B cell (primary cell): Measurements from ENCODE around the gene DHH. TPM values are rescaled to one million over a fixed set of nuclear protein-coding genes. Genes with fewer than 3 reads are reported as not detected.

Experiments used
- ATAC-seq: fragments of 200-7000 bp; cut with Tn5 transposase; one replicate; pipeline ENCODE4 v1.10.0; 2021; ENCODE audit warnings: low read depth, mild to moderate bottlenecking, moderate number of reproducible peaks, moderate library complexity
- CTCF ChIA-PET: fragments of 350-600 bp; sonication (Branson Sonifier 250); formaldehyde crosslinking; loops from one replicate; lab custom pipeline; 2021; ENCODE audit warnings: antibody characterized with exemption, inconsistent platforms; lab: Charles Lee
- POLR2A ChIA-PET: fragments of 350-600 bp; sonication (Branson Sonifier 250); formaldehyde crosslinking; loops from one replicate; lab custom pipeline; 2021; ENCODE audit warnings: antibody characterized with exemption; lab: Charles Lee
- DNase-seq: peaks from one replicate; pipeline ENCODE4 v3.0.0; 2013
- H2AFZ ChIP-seq: 2 replicates; pipeline ENCODE4 v1.6.1; 2012; ENCODE audit warnings: mild to moderate bottlenecking, low read depth, low read length; ENCODE audit not compliant: insufficient read depth, poor library complexity, severe bottlenecking
- H3K27ac ChIP-seq, 2 donors: 1 replicate in 1 of 2; 2 replicates in 1 of 2; pipeline ENCODE4 v1.5.1; 2012 to 2013; ENCODE audit warnings: low read length in 2 of 2, mild to moderate bottlenecking in 2 of 2, moderate library complexity in 1 of 2
- H3K27me3 ChIP-seq, 4 experiments: fragments of 200-600 bp in 1 of 4; sonication (generic) in 1 of 4; replicated peaks in 1 of 4; 1 replicate in 2 of 4; 2 replicates in 2 of 4; pipeline versions ENCODE4 v1.6.1 to v1.7.0; 2013 to 2016; ENCODE audit warnings: low read length in 3 of 4, mild to moderate bottlenecking in 2 of 4, mixed read lengths in 1 of 4, moderate library complexity in 1 of 4; ENCODE audit not compliant: insufficient read depth in 4 of 4, control insufficient read depth in 3 of 4; ENCODE audit errors: control extremely low read depth in 1 of 4
- H3K36me3 ChIP-seq, 2 experiments: replicated peaks in 1 of 2; 1 replicate in 1 of 2; 2 replicates in 1 of 2; pipeline versions ENCODE4 v1.6.1 to v1.7.1; 2013; ENCODE audit warnings: low read length in 1 of 2; ENCODE audit not compliant: insufficient read depth in 2 of 2, control insufficient read depth in 1 of 2; ENCODE audit errors: control extremely low read depth in 1 of 2, extremely low read depth in 1 of 2
- H3K4me1 ChIP-seq, 2 donors: fragments of 200-600 bp in 1 of 2; sonication (generic) in 1 of 2; 1 replicate in 1 of 2; 2 replicates in 1 of 2; pipeline versions ENCODE4 v1.5.1 to v1.6.1; 2013 to 2017; ENCODE audit warnings: low read length in 2 of 2; ENCODE audit not compliant: control insufficient read depth in 2 of 2, insufficient read depth in 2 of 2
- H3K4me2 ChIP-seq: replicated peaks from 2 replicates; pipeline ENCODE3; 2012; ENCODE audit warnings: mild to moderate bottlenecking, low read depth, low read length; ENCODE audit not compliant: poor library complexity, severe bottlenecking
- H3K4me3 ChIP-seq, 5 experiments: fragments of 200-600 bp in 1 of 5; sonication (generic) in 1 of 5; 1 replicate in 3 of 5; 2 replicates in 2 of 5; pipeline versions ENCODE4 v1.5.1 to v1.7.0; 2011 to 2016; ENCODE audit warnings: low read length in 4 of 5, mild to moderate bottlenecking in 4 of 5, low read depth in 2 of 5, control low read depth in 1 of 5, moderate library complexity in 1 of 5; ENCODE audit not compliant: insufficient read depth in 1 of 5; ENCODE audit errors: control extremely low read depth in 1 of 5, extremely low read depth in 1 of 5
- H3K79me2 ChIP-seq: fragments of 200-600 bp; sonication (generic); one replicate; pipeline ENCODE4 v1.6.0; 2016; ENCODE audit warnings: low read length; ENCODE audit not compliant: control insufficient read depth, insufficient read depth
- H3K9ac ChIP-seq: fragments of 200-600 bp; sonication (generic); 2 replicates; pipeline ENCODE4 v1.6.1; 2017; ENCODE audit warnings: mild to moderate bottlenecking, low read length, moderate library complexity
- H3K9me3 ChIP-seq, 3 donors: one replicate each; pipeline versions ENCODE4 v1.6.1 to v1.7.1; 2013; ENCODE audit warnings: low read length in 2 of 3; ENCODE audit not compliant: control insufficient read depth in 2 of 3, insufficient read depth in 1 of 3; ENCODE audit errors: control extremely low read depth in 1 of 3
- H4K20me1 ChIP-seq: 2 replicates; pipeline ENCODE4 v1.6.0; 2012; ENCODE audit warnings: mild to moderate bottlenecking, low read length; ENCODE audit not compliant: insufficient read depth, control insufficient read depth, poor library complexity, severe bottlenecking
- H3K27ac Mint-ChIP-seq: one replicate; pipeline ENCODE4 v1.8.0; 2021; ENCODE audit warnings: mixed read lengths
- H3K27me3 Mint-ChIP-seq: one replicate; pipeline ENCODE4 v1.8.0; 2021; ENCODE audit warnings: mixed read lengths
- H3K4me1 Mint-ChIP-seq: one replicate; pipeline ENCODE4 v1.8.0; 2021; ENCODE audit warnings: mixed read lengths
- H3K4me3 Mint-ChIP-seq: one replicate; pipeline ENCODE4 v1.8.0; 2021; ENCODE audit warnings: mixed read lengths
- H3K9me3 Mint-ChIP-seq: one replicate; pipeline ENCODE4 v1.8.0; 2022; ENCODE audit warnings: mixed read lengths; ENCODE audit not compliant: insufficient read depth
- EZH2 ChIP-seq: IDR thresholded peaks from 2 replicates; pipeline ENCODE4 v1.6.1; 2012; ENCODE audit warnings: borderline replicate concordance, low read depth, mild to moderate bottlenecking, moderate library complexity, low read length; ENCODE audit not compliant: insufficient read depth, poor library complexity, severe bottlenecking
- WGBS: methylation state at CpG from one replicate; pipeline ENCODE4 v1.1.5; 2013; ENCODE audit warnings: missing lambda C conversion rate; ENCODE audit not compliant: insufficient coverage; 5-methylcytosine and 5-hydroxymethylcytosine counted together
- intact Hi-C: fragments of 100-400 bp; cut with micrococcal nuclease; formaldehyde crosslinking; loops from one replicate; pipeline ENCODE4 v1.10.0; 2022
- polyA plus RNA-seq: library from polyadenylated mRNA; depleted of rRNA; stranded (reverse); fragments of >200 nt; gene quantifications from 2 replicates; pipeline ENCODE4 v1.2.3, GENCODE V29; 2012
- total RNA-seq, 2 donors: library from RNA; stranded (reverse); fragments of 120-200 nt in 1 of 2; gene quantifications; 1 replicate in 1 of 2; 2 replicates in 1 of 2; pipeline versions ENCODE4 v1.2.3 to v1.2.4, GENCODE V29; 2013 to 2022
- TF ChIP-seq, protein P1 (sequence below): fragments of 200-600 bp; IDR thresholded peaks from one replicate; pipeline ENCODE4 v1.8.0; 2022; ENCODE audit warnings: antibody characterized with exemption, mild to moderate bottlenecking

The DHH gene
- total and polyA plus RNA-seq, 2 donors (not counting 1 experiment from before 2014, with no cell fraction given), result 0.07 to 0.81 TPM

DNA sequence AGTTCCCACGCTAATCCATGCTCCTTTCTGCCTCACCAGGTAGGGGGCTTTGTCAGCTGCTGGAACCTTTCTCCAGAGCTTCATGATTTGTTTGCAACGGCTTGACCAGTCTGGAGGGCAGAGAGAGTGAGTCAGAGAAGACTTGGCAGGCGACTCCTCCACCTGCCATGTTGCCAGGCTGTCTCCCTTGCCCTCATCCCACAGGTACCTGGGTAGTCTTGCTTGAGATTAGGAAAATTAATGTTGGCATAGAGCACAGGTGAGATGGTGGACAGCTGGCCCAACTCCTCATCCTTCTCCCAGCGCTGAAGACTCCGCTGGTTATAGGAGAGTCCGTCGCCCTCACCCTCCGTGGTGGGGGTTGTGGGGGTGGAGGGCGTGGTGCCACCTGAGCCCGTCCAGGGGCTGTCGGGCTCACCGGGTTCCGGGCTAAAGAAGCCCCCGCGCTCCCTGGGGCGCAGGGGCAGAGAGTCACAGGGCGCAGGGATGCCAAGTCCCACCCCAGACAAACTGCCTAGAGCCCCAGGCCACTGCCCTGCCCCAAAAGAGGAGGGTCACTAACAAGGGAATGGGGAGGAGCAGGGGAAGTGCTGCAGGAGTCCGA lies 52.6 kb downstream of the DHH start:
- H4K20me1 ChIP-seq, result peaks cover 38% of the 10 kb centered on the region
- CTCF ChIA-PET, result interaction anchor here (0.8 to 1.0 kb wide), 2 partner anchors 21 to 22 kb away, joined by 3 read pairs; no protein-coding TSS in a partner anchor

More for the DNA sequence above, 52.6 kb downstream of the DHH start:
- H2AFZ ChIP-seq, result no peak overlapping the region
- Mint-ChIP-seq H3K27ac (no peak overlapping the region), H3K4me1 (peaks cover 2% of the 10 kb centered on the region), H3K9me3 (no peaks in the 10 kb centered on the region), H3K27me3 (no peaks in the 10 kb centered on the region), H3K4me3 (no peak overlapping the region)
- H3K4me3 ChIP-seq, result no peak overlapping the region
- WGBS, result 96% methylated on average over 3 of the region's 18 CpGs
- intact Hi-C loops, result no loop called here
- no peaks in the 10 kb centered on the region for H3K9me3 ChIP-seq
- H3K79me2 ChIP-seq, result peaks cover 41% of the 10 kb centered on the region
- TF ChIP-seq, protein P1, sequence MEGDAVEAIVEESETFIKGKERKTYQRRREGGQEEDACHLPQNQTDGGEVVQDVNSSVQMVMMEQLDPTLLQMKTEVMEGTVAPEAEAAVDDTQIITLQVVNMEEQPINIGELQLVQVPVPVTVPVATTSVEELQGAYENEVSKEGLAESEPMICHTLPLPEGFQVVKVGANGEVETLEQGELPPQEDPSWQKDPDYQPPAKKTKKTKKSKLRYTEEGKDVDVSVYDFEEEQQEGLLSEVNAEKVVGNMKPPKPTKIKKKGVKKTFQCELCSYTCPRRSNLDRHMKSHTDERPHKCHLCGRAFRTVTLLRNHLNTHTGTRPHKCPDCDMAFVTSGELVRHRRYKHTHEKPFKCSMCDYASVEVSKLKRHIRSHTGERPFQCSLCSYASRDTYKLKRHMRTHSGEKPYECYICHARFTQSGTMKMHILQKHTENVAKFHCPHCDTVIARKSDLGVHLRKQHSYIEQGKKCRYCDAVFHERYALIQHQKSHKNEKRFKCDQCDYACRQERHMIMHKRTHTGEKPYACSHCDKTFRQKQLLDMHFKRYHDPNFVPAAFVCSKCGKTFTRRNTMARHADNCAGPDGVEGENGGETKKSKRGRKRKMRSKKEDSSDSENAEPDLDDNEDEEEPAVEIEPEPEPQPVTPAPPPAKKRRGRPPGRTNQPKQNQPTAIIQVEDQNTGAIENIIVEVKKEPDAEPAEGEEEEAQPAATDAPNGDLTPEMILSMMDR, result no peak
- no peak for TF ChIP-seq EZH2
- no peaks in the 10 kb centered on the region for H3K27me3 ChIP-seq
- no peaks in the 10 kb centered on the region for H3K4me1 ChIP-seq
- DNase-seq, result no peak
- no peak overlapping the region for H3K27ac ChIP-seq
- H3K9ac ChIP-seq, result no peak overlapping the region
- POLR2A ChIA-PET, result interaction anchor here (0.6 kb wide), 1 partner anchor 30 kb away, joined by 3 read pairs; no protein-coding TSS in a partner anchor
- peaks cover 2 to 97% of the 10 kb centered on the region in 2 experiments for H3K36me3 ChIP-seq
- no peak overlapping the region for H3K4me2 ChIP-seq
- ATAC-seq, result no peak
